GM12873 (cell line): Measurements from ENCODE around the gene ST7L.

Experiments
- TF ChIP-seq, protein P1 (sequence below): IDR thresholded peaks from 2 replicates; pipeline ENCODE4 v1.5.1; 2012; ENCODE audit warnings: low read depth, mild to moderate bottlenecking, moderate library complexity, low read length, control low read depth; ENCODE audit not compliant: insufficient read depth; ENCODE audit errors: missing control alignments

The ST7L gene

DNA sequence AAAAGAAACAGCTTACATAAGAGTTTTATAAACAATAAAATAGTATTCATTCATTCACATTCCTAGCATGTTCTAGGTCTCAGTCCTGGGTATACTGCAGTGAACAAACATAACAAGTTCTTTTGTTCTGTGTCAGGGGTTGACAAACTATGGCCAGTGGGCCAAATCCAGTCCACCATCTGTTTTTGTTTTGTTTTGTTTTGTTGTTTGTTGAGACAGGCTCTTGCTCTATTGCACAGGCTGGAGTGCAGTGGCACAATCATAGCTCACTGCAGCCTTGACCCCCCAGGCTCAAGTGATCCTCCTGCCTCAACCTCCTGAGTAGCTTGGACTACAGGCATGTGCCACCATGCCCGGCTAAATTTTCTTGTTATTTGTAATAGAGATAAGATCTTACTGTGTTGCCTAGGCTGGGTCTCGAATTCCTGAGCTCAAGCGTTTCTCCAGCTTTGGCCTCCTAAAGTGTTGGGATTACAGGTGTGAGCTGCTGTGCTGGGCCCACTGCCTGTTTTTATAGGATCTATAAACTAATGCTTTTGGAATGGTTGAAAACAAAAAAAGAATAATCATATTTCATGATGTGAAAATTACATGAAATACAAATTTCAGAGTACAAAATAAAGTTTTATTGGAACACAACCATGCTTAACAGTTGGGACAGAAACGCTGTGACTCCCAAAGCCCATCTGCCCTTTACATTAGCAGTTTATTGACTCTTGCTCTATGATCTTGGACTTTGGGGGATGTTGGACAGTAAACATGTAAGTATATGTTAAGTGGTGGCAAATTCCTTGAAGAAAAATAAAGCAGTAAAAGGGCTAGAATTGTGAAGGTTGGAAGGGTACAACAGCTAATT is 18.5 kb upstream of the ST7L start:
- TF ChIP-seq, protein P1, sequence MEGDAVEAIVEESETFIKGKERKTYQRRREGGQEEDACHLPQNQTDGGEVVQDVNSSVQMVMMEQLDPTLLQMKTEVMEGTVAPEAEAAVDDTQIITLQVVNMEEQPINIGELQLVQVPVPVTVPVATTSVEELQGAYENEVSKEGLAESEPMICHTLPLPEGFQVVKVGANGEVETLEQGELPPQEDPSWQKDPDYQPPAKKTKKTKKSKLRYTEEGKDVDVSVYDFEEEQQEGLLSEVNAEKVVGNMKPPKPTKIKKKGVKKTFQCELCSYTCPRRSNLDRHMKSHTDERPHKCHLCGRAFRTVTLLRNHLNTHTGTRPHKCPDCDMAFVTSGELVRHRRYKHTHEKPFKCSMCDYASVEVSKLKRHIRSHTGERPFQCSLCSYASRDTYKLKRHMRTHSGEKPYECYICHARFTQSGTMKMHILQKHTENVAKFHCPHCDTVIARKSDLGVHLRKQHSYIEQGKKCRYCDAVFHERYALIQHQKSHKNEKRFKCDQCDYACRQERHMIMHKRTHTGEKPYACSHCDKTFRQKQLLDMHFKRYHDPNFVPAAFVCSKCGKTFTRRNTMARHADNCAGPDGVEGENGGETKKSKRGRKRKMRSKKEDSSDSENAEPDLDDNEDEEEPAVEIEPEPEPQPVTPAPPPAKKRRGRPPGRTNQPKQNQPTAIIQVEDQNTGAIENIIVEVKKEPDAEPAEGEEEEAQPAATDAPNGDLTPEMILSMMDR = no peak

DNA sequence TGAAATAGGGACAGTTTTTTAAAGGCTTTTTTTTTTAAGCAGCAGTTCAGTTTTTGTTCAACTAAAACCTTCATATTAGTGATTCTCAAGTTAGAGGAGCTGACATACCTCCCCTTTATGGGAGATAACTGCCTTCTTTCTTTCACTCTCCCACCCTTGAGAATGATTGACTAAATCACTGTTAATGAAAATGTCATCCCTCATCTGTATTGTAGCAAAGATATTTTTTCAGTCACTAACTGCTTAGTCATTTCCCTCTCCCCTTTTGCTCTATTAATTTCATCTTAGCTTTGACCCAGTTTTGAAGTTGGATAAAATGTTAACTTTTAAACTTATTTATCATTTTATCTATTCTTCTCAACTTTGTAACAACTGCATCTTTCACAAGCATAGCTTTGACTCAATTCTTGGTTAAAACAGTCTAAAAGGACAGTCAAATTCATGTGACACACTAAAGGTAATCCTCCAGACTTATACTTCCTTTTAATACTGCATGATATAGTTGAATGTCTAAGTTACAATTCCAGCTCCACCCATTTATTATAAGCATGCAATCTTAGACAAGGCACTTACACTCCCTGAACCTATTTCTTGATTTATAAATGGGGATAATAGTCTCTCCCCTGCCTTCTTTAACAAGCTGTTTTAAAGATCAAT is 17.8 kb upstream of the ST7L start:
- TF ChIP-seq, protein P1 = no peak

DNA sequence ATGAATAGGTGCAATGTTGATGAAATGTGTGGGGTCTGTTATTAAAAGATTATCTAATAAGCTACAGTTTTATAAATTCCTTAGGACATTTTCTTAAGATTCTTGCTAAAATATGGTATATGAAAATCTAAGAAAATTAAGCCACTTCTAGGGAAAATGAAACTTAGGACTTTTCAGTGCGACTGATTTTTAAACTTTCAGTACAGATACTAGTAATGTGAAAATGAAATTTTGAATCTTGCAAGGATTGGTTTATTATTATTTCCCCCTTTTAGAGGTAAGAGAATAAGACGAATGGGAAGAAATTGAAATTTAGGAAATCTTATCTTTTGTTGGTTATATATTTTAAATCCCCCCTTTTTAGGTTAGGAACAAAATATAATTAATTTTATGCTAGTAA is 17.1 kb upstream of the ST7L start:
- TF ChIP-seq, protein P1 = no peak

DNA sequence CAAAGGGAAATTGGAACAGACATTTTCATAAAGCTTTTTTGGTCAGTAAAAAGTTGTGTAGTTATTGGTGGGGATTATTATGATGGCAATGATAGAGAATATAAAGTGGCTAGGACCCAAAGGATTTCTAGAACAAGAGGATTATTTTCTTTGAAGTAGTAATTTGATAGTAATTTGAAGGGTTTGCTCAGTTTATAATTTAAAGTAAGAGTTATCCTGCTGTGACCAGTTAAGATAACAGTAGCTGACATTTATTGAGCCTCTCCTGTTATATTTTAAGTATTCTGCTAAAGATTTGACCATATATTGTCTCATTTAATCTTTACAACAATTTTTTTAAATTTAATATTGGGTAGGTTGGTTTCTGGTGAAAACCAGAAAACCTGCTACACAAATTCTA is 15.4 kb upstream of the ST7L start:
- TF ChIP-seq, protein P1 = no peak

DNA sequence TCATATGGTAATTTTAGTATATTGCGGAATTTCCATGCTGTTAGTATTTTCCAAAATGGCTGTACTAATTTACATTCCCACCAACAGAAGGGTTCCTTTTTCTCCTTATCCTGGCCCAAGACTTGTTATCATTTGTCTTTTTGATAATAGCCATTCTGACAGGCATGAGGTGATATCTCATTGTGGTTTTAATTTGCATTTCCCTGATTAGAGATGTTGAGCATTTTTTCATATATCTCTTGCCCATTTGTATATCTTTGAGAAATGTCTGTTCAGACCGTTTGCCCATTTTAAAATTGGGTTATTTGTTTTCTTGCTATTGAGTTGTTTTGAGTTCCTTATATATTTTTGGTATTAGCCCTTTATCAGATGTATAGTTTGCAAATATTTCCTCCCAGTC is 14.7 kb upstream of the ST7L start:
- TF ChIP-seq, protein P1 = no peak

DNA sequence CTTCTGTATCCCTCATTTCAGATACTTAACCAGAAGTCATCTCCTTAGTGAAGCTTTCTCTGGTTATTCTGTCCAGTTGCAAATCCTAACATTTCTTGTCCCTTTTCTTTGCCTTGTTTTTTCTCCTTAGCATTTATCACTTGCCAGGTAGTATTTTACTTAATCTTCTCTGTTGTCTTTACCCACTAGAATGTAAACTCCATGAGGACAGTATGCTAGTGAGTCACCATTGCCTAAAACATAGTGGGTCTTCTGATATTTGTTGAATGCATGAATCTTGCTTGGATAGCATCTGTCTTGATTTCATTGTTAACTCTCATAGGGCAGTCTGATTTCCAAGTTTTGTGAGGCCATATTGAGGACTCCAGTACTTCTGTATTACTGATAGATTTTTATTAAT is 10.3 kb upstream of the ST7L start:
- TF ChIP-seq, protein P1 = no peak

DNA sequence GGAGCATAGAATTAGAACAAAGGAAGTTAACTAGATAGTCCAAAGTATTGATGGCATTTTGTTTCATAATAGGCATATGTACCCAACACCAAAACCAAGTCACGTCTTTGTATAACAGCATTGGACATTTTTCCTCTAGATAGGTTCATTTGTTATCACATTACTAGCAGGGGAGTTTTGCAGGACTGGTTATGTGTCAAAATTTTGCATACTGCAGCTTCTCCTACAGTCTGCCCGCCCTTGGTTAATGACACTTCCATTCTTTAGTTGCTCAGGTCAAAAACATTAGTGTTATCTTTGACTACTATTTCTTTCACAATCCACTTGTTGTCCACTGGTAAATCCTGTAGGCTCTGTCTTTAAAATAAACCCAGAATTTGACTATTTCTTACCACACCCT is 9.6 kb upstream of the ST7L start:
- TF ChIP-seq, protein P1 = no peak
